ENCODE data around the gene EXOC4.

DNA sequence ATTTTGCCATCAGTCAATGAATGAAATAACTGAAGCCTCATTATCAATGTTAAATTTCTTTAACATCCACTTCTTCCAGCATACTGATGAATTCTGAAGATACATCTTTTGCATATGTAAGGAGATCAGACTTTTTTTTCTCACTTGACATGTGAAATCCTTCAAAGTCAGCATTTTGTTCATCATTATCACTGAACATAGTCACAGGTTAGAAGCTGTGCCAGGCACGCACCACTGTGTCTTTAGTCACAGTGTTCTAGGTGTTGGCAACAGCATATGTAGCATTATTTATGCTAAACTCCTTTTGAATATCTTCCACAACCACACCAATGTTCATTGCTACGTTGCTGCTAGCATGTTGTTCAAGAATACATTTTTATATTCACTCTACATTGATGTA lies 450.1 kb downstream of the EXOC4 start:
- TF ChIP-seq, protein P1, sequence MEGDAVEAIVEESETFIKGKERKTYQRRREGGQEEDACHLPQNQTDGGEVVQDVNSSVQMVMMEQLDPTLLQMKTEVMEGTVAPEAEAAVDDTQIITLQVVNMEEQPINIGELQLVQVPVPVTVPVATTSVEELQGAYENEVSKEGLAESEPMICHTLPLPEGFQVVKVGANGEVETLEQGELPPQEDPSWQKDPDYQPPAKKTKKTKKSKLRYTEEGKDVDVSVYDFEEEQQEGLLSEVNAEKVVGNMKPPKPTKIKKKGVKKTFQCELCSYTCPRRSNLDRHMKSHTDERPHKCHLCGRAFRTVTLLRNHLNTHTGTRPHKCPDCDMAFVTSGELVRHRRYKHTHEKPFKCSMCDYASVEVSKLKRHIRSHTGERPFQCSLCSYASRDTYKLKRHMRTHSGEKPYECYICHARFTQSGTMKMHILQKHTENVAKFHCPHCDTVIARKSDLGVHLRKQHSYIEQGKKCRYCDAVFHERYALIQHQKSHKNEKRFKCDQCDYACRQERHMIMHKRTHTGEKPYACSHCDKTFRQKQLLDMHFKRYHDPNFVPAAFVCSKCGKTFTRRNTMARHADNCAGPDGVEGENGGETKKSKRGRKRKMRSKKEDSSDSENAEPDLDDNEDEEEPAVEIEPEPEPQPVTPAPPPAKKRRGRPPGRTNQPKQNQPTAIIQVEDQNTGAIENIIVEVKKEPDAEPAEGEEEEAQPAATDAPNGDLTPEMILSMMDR (IDR thresholded peaks at IDR 0.05 in 4 of 5, conservative IDR thresholded peaks at IDR 0.05 in 1 of 5): no peak
- no peak for TF ChIP-seq POLR2A (IDR thresholded peaks at IDR 0.05)

Measured in gastrocnemius medialis (tissue), 4 donors.